T-cell (primary cell): Measurements from ENCODE around the gene STYXL1. TPM values are rescaled to one million over a fixed set of nuclear protein-coding genes. Genes with fewer than 3 reads are reported as not detected.

Experiments
- ATAC-seq, 4 experiments: fragments of 200-7000 bp in 3 of 4; fragments of 150-1000 bp in 1 of 4; cut with Tn5 transposase; replicated peaks in 1 of 4; 1 replicate in 3 of 4; 2 replicates in 1 of 4; pipeline ENCODE4 v1.10.0; 2021; ENCODE audit warnings: moderate library complexity in 3 of 4, mild to moderate bottlenecking in 2 of 4, moderate number of reproducible peaks in 1 of 4
- CTCF ChIA-PET, 2 donors: fragments of 300-600 bp; sonication (Branson Sonifier 250); formaldehyde crosslinking; loops; one replicate each; lab custom pipeline; 2022; ENCODE audit warnings: antibody characterized with exemption in 2 of 2; lab: Charles Lee
- POLR2A ChIA-PET, 2 donors: fragments of 300-600 bp; sonication (Branson Sonifier 250); formaldehyde crosslinking; loops; one replicate each; lab custom pipeline; 2022; ENCODE audit warnings: antibody characterized with exemption in 2 of 2; lab: Charles Lee
- DNase-seq, 35 experiments: peaks; one replicate each; pipeline versions ENCODE4 v3.0.0 to v3.0.0-alpha.2; 2013 to 2023
- H3K27ac ChIP-seq: one replicate; pipeline ENCODE4 v1.5.1; 2013; ENCODE audit warnings: low read length
- H3K27me3 ChIP-seq, 2 experiments: replicated peaks in 1 of 2; 1 replicate in 1 of 2; 2 replicates in 1 of 2; pipeline versions ENCODE4 v1.6.1 to v1.7.0; 2013; ENCODE audit warnings: low read length in 1 of 2, mixed read lengths in 1 of 2; ENCODE audit not compliant: control insufficient read depth in 2 of 2, insufficient read depth in 2 of 2; ENCODE audit errors: extremely low read depth in 1 of 2
- H3K36me3 ChIP-seq, 2 donors: 1 replicate in 1 of 2; 2 replicates in 1 of 2; pipeline versions ENCODE4 v1.6.1 to v1.7.0; 2013; ENCODE audit warnings: low read length in 1 of 2; ENCODE audit not compliant: control insufficient read depth in 2 of 2, insufficient read depth in 1 of 2; ENCODE audit errors: extremely low read depth in 1 of 2
- H3K4me1 ChIP-seq, 2 experiments: 1 replicate in 1 of 2; 2 replicates in 1 of 2; pipeline versions ENCODE4 v1.6.1 to v1.7.0; 2013; ENCODE audit warnings: low read length in 2 of 2, mixed read lengths in 1 of 2; ENCODE audit not compliant: insufficient read depth in 2 of 2, control insufficient read depth in 1 of 2; ENCODE audit errors: extremely low read depth in 1 of 2
- H3K4me3 ChIP-seq, 2 donors: 1 replicate in 1 of 2; 2 replicates in 1 of 2; pipeline versions ENCODE4 v1.5.1 to v1.7.0; 2013; ENCODE audit warnings: mild to moderate bottlenecking in 2 of 2, low read length in 1 of 2, moderate library complexity in 1 of 2; ENCODE audit not compliant: control insufficient read depth in 1 of 2; ENCODE audit errors: extremely low read depth in 1 of 2
- H3K9me3 ChIP-seq: 2 replicates; pipeline ENCODE4 v1.7.0; 2013
- H3K27ac Mint-ChIP-seq, 2 donors: one replicate each; pipeline ENCODE4 v1.8.0; 2020 to 2021; ENCODE audit warnings: mild to moderate bottlenecking in 2 of 2, mixed read lengths in 2 of 2
- H3K27me3 Mint-ChIP-seq, 2 donors: one replicate each; pipeline ENCODE4 v1.8.0; 2021 to 2022; ENCODE audit warnings: mixed read lengths in 2 of 2
- H3K36me3 Mint-ChIP-seq: one replicate; pipeline ENCODE4 v1.8.0; 2021; ENCODE audit warnings: mixed read lengths
- H3K4me1 Mint-ChIP-seq, 3 donors: one replicate each; pipeline ENCODE4 v1.8.0; 2020 to 2022; ENCODE audit warnings: mixed read lengths in 3 of 3, mild to moderate bottlenecking in 1 of 3
- H3K4me3 Mint-ChIP-seq, 3 donors: one replicate each; pipeline ENCODE4 v1.8.0; 2020 to 2022; ENCODE audit warnings: mild to moderate bottlenecking in 3 of 3, mixed read lengths in 3 of 3, moderate library complexity in 3 of 3
- H3K9me3 Mint-ChIP-seq, 3 donors: one replicate each; pipeline ENCODE4 v1.8.0; 2020 to 2022; ENCODE audit warnings: mixed read lengths in 3 of 3
- WGBS: methylation state at CpG from one replicate; pipeline ENCODE4 v1.1.5; 2013; ENCODE audit warnings: missing lambda C conversion rate; ENCODE audit not compliant: insufficient coverage; 5-methylcytosine and 5-hydroxymethylcytosine counted together
- total RNA-seq, 35 experiments: library from RNA in 6 of 35; stranded (reverse) in 6 of 35; fragments of 120-200 nt in 1 of 35; gene quantifications; one replicate each; pipeline versions ENCODE4 v1.2.1 to v1.2.4 and lab custom pipeline; 2013 to 2026

The STYXL1 gene
- total RNA-seq, 5 donors from 2014 or later (not counting 1 experiment from before 2014, with no cell fraction given), result 12.9 to 21.9 (median 18.9) TPM

GRCh38 chr7:75950111-75950681, 97.6 kb downstream of the STYXL1 start:
- peaks cover 9 to 14% of the 10 kb centered on the region in 2 donors for H3K36me3 ChIP-seq
- no peak overlapping the region for H3K4me3 ChIP-seq
- no peak overlapping the region for H3K4me3 Mint-ChIP-seq
- CTCF ChIA-PET, result no interaction called here
- no peaks in the 10 kb centered on the region for H3K9me3 Mint-ChIP-seq
- POLR2A ChIA-PET, result interaction anchor here in 1 of 2 donors (0.6 kb wide), 1 partner anchor 1743 kb away, joined by 6 read pairs; no protein-coding TSS in a partner anchor
- H3K27me3 Mint-ChIP-seq, result no peaks in the 10 kb centered on the region
- H3K27ac ChIP-seq, result no peak overlapping the region
- no peak for DNase-seq
- H3K36me3 Mint-ChIP-seq, result peaks cover 9% of the 10 kb centered on the region
- 95% methylated on average over 13 of the region's 15 CpGs for whole genome bisulfite sequencing
- no peak for ATAC-seq
- H3K27me3 ChIP-seq, result no peaks in the 10 kb centered on the region
- peaks cover 4 to 17% (median 13%) of the 10 kb centered on the region in 3 donors for H3K4me1 Mint-ChIP-seq
- no peaks in the 10 kb centered on the region for H3K9me3 ChIP-seq
- H3K4me1 ChIP-seq, result no peaks in the 10 kb centered on the region
- no peak overlapping the region for H3K27ac Mint-ChIP-seq

GRCh38 chr7:75948179-75948578, 99.6 kb downstream of the STYXL1 start:
- H3K4me3 ChIP-seq, result no peak overlapping the region
- no peak overlapping the region for H3K4me3 Mint-ChIP-seq
- H3K9me3 Mint-ChIP-seq, result no peaks in the 10 kb centered on the region
- 90% methylated on average over 9 of the region's 9 CpGs for WGBS
- no peaks in the 10 kb centered on the region for H3K27me3 ChIP-seq
- peaks cover 2 to 4% of the 10 kb centered on the region in 2 donors for H3K36me3 ChIP-seq
- no peak overlapping the region for H3K27ac ChIP-seq
- H3K4me1 Mint-ChIP-seq, result peaks cover 8 to 17% (median 15%) of the 10 kb centered on the region in 3 donors
- CTCF ChIA-PET, result no interaction called here
- ATAC-seq (no peak), DNase-seq (no peak)
- POLR2A ChIA-PET, result no interaction called here
- no peaks in the 10 kb centered on the region for H3K9me3 ChIP-seq
- H3K27ac Mint-ChIP-seq, result no peak overlapping the region
- no peaks in the 10 kb centered on the region for H3K4me1 ChIP-seq
- no peaks in the 10 kb centered on the region for H3K27me3 Mint-ChIP-seq
- H3K36me3 Mint-ChIP-seq, result peaks cover 14% of the 10 kb centered on the region

Other genes with a start within 250 kb of the STYXL1 start
- not detected for gene CCL24, start 234.2 kb downstream of the STYXL1 start, total RNA-seq
- gene RHBDD2, start 169.0 kb downstream of the STYXL1 start, total RNA-seq, result 100 to 1,000 TPM in 1 of 5 donors, 10 to 100 TPM in 4; 46.7 to 110 (median 59.4) TPM
- gene POR, start 132.8 kb downstream of the STYXL1 start, total RNA-seq, result 10 to 100 TPM; 41.1 to 83.3 (median 58.8) TPM
- gene TMEM120A, start 53.4 kb downstream of the STYXL1 start, total RNA-seq, result 10 to 100 TPM; 15.2 to 38.5 (median 34.4) TPM
- gene MDH2, start 106 bp upstream of the STYXL1 start, total RNA-seq, result 100 to 1,000 TPM in 2 of 5 donors, 10 to 100 TPM in 3; 72.0 to 113 (median 93.6) TPM
- not detected for gene SRRM3, start 153.9 kb upstream of the STYXL1 start, total RNA-seq